Activated naive CD8-positive, alpha-beta T cell (primary cell): Measurements from ENCODE around the gene TLX1.

Source experiments
- H3K27ac Mint-ChIP-seq: one replicate; pipeline ENCODE4 v1.8.0; 2021; ENCODE audit warnings: mixed read lengths
- H3K27me3 Mint-ChIP-seq: one replicate; pipeline ENCODE4 v1.8.0; 2021; ENCODE audit warnings: mixed read lengths
- H3K36me3 Mint-ChIP-seq: one replicate; pipeline ENCODE4 v1.8.0; 2021; ENCODE audit warnings: mixed read lengths
- H3K4me1 Mint-ChIP-seq: one replicate; pipeline ENCODE4 v1.8.0; 2021; ENCODE audit warnings: low read depth, mixed read lengths
- H3K4me3 Mint-ChIP-seq: one replicate; pipeline ENCODE4 v1.8.0; 2021; ENCODE audit warnings: mild to moderate bottlenecking, mixed read lengths
- H3K9me3 Mint-ChIP-seq: one replicate; pipeline ENCODE4 v1.8.0; 2021; ENCODE audit warnings: low read depth, mixed read lengths

The TLX1 gene

GRCh38 chr10:101130984-101131961 lies at the start of gene TLX1:
Gene TLX1 (plus strand): TSS chr10:101131300. CDS start chr10:101131542, 242 bp downstream.
- peaks cover 31% of the 10 kb centered on the region for H3K4me1 Mint-ChIP-seq
- peak within 1 kb of the TSS; percentile 69 for H3K4me3 Mint-ChIP-seq
- peaks cover 4% of the 10 kb centered on the region for H3K36me3 Mint-ChIP-seq
- peaks cover 51% of the 10 kb centered on the region for H3K27me3 Mint-ChIP-seq
- no peak within 1 kb of the TSS for H3K27ac Mint-ChIP-seq
- H3K9me3 Mint-ChIP-seq = no peaks in the 10 kb centered on the region

GRCh38 chr10:101085846-101086245 lies 45.3 kb upstream of the TLX1 start:
- no peaks in the 10 kb centered on the region for H3K4me1 Mint-ChIP-seq
- no peak overlapping the region for H3K27ac Mint-ChIP-seq
- no peaks in the 10 kb centered on the region for H3K36me3 Mint-ChIP-seq
- peaks cover 29% of the 10 kb centered on the region for H3K27me3 Mint-ChIP-seq
- no peak overlapping the region for H3K4me3 Mint-ChIP-seq
- H3K9me3 Mint-ChIP-seq = no peaks in the 10 kb centered on the region

GRCh38 chr10:101087376-101087775 lies 43.7 kb upstream of the TLX1 start:
- Mint-ChIP-seq H3K4me1 (no peaks in the 10 kb centered on the region), H3K27ac (no peak overlapping the region), H3K36me3 (no peaks in the 10 kb centered on the region), H3K4me3 (no peak overlapping the region), H3K9me3 (no peaks in the 10 kb centered on the region), H3K27me3 (peaks cover 29% of the 10 kb centered on the region)

GRCh38 chr10:101087965-101088364 lies 43.1 kb upstream of the TLX1 start:
- H3K4me3 Mint-ChIP-seq = no peak overlapping the region
- H3K27ac Mint-ChIP-seq = no peak overlapping the region
- peaks cover 26% of the 10 kb centered on the region for H3K27me3 Mint-ChIP-seq
- H3K36me3 Mint-ChIP-seq = no peaks in the 10 kb centered on the region
- H3K4me1 Mint-ChIP-seq = no peaks in the 10 kb centered on the region
- H3K9me3 Mint-ChIP-seq = no peaks in the 10 kb centered on the region

- peaks cover 26% of the 10 kb centered on the region for H3K27me3 Mint-ChIP-seq
- no peak overlapping the region for H3K27ac Mint-ChIP-seq
- H3K9me3 Mint-ChIP-seq = no peaks in the 10 kb centered on the region
- no peak overlapping the region for H3K4me3 Mint-ChIP-seq
- no peaks in the 10 kb centered on the region for H3K4me1 Mint-ChIP-seq
- H3K36me3 Mint-ChIP-seq = no peaks in the 10 kb centered on the region
Measured at GRCh38 chr10:101089520-101090299, 41.4 kb upstream of the TLX1 start.

GRCh38 chr10:101090597-101090996 lies 40.5 kb upstream of the TLX1 start:
- no peak overlapping the region for H3K27ac Mint-ChIP-seq
- H3K9me3 Mint-ChIP-seq = no peaks in the 10 kb centered on the region
- peaks cover under 1% of the 10 kb centered on the region for H3K4me1 Mint-ChIP-seq
- no peak overlapping the region for H3K4me3 Mint-ChIP-seq
- H3K27me3 Mint-ChIP-seq = peaks cover 29% of the 10 kb centered on the region
- H3K36me3 Mint-ChIP-seq = no peaks in the 10 kb centered on the region

GRCh38 chr10:101091546-101092290 lies 39.4 kb upstream of the TLX1 start:
- Mint-ChIP-seq H3K4me1 (peaks cover 2% of the 10 kb centered on the region), H3K4me3 (no peak overlapping the region), H3K27ac (no peak overlapping the region), H3K36me3 (no peaks in the 10 kb centered on the region), H3K9me3 (no peaks in the 10 kb centered on the region), H3K27me3 (peaks cover 26% of the 10 kb centered on the region)

GRCh38 chr10:101092881-101093354 lies 38.2 kb upstream of the TLX1 start:
- H3K4me1 Mint-ChIP-seq = peaks cover 2% of the 10 kb centered on the region
- no peak overlapping the region for H3K4me3 Mint-ChIP-seq
- no peaks in the 10 kb centered on the region for H3K9me3 Mint-ChIP-seq
- no peak overlapping the region for H3K27ac Mint-ChIP-seq
- peaks cover 26% of the 10 kb centered on the region for H3K27me3 Mint-ChIP-seq
- H3K36me3 Mint-ChIP-seq = no peaks in the 10 kb centered on the region

- Mint-ChIP-seq H3K4me3 (no peak overlapping the region), H3K4me1 (peaks cover 2% of the 10 kb centered on the region), H3K27me3 (peaks cover 24% of the 10 kb centered on the region), H3K9me3 (no peaks in the 10 kb centered on the region), H3K27ac (no peak overlapping the region), H3K36me3 (no peaks in the 10 kb centered on the region)
Measured at GRCh38 chr10:101094121-101094879, 36.8 kb upstream of the TLX1 start.

GRCh38 chr10:101095004-101095403 lies 36.1 kb upstream of the TLX1 start:
- Mint-ChIP-seq H3K27ac (no peak overlapping the region), H3K27me3 (peaks cover 31% of the 10 kb centered on the region), H3K36me3 (no peaks in the 10 kb centered on the region), H3K4me3 (no peak overlapping the region), H3K9me3 (no peaks in the 10 kb centered on the region), H3K4me1 (peaks cover 2% of the 10 kb centered on the region)

GRCh38 chr10:101095550-101096213 lies 35.4 kb upstream of the TLX1 start:
- peaks cover 2% of the 10 kb centered on the region for H3K4me1 Mint-ChIP-seq
- no peak overlapping the region for H3K4me3 Mint-ChIP-seq
- no peaks in the 10 kb centered on the region for H3K9me3 Mint-ChIP-seq
- no peak overlapping the region for H3K27ac Mint-ChIP-seq
- H3K36me3 Mint-ChIP-seq = no peaks in the 10 kb centered on the region
- peaks cover 29% of the 10 kb centered on the region for H3K27me3 Mint-ChIP-seq

GRCh38 chr10:101096378-101096777 lies 34.7 kb upstream of the TLX1 start:
- Mint-ChIP-seq H3K4me1 (peaks cover 2% of the 10 kb centered on the region), H3K27ac (no peak overlapping the region), H3K36me3 (no peaks in the 10 kb centered on the region), H3K4me3 (no peak overlapping the region), H3K27me3 (peaks cover 26% of the 10 kb centered on the region), H3K9me3 (no peaks in the 10 kb centered on the region)

- Mint-ChIP-seq H3K36me3 (no peaks in the 10 kb centered on the region), H3K9me3 (no peaks in the 10 kb centered on the region), H3K4me3 (no peak overlapping the region), H3K27ac (no peak overlapping the region), H3K4me1 (peaks cover 2% of the 10 kb centered on the region), H3K27me3 (peaks cover 28% of the 10 kb centered on the region)
Measured at GRCh38 chr10:101097881-101098280, 33.2 kb upstream of the TLX1 start.
